SK-N-SH (cell line): ENCODE data around the gene HSPE1. TPM values are rescaled to one million over a fixed set of nuclear protein-coding genes. Genes with fewer than 3 reads are reported as not detected.

Experiments used
- CTCF ChIA-PET: fragments of 300-600, 350-600 bp; formaldehyde crosslinking; extraction: SDS; loops from one replicate; lab custom pipeline; 2021; lab: Yijun Ruan, JAX
- POLR2A ChIA-PET: fragments of 350-600 bp; sonication (Branson Sonifier 250); formaldehyde crosslinking; extraction: SDS; loops from one replicate; lab custom pipeline; 2020; ENCODE audit warnings: antibody characterized with exemption, inconsistent platforms; lab: Yijun Ruan, JAX
- DNase-seq: peaks from one replicate; pipeline ENCODE4 v3.0.0; 2012
- H2AFZ ChIP-seq: fragments of 200-600 bp; sonication (generic); 2 replicates; pipeline ENCODE4 v1.8.1; 2016; ENCODE audit warnings: antibody characterized with exemption, mild to moderate bottlenecking, low read depth
- H3F3A ChIP-seq: fragments of 200-600 bp; sonication (generic); replicated peaks from 2 replicates; pipeline ENCODE3; 2016; ENCODE audit warnings: antibody characterized with exemption, mild to moderate bottlenecking; ENCODE audit not compliant: insufficient read depth
- H3K27ac ChIP-seq, 2 experiments: fragments of 200-500 bp in 1 of 2; fragments of 200-600 bp in 1 of 2; sonication (Bioruptor generic) in 1 of 2; sonication (generic), shearing (Covaris generic) in 1 of 2; 2 replicates each; pipeline versions ENCODE4 v1.5.1 to v1.6.1; 2014 to 2016; ENCODE audit warnings: low read depth in 2 of 2, inconsistent platforms in 1 of 2, low read length in 1 of 2, mild to moderate bottlenecking in 1 of 2, mixed read lengths in 1 of 2
- H3K27me3 ChIP-seq: fragments of 200-600 bp; sonication (generic), shearing (Covaris generic); 2 replicates; pipeline ENCODE4 v1.6.1; 2016; ENCODE audit warnings: mixed run types; ENCODE audit not compliant: insufficient read depth
- H3K36me3 ChIP-seq, 2 experiments: fragments of 200-500 bp in 1 of 2; fragments of 200-600 bp in 1 of 2; sonication (Bioruptor generic) in 1 of 2; sonication (generic) in 1 of 2; replicated peaks in 1 of 2; 2 replicates each; pipeline versions ENCODE3 to v1.5.1; 2014 to 2016; ENCODE audit warnings: low read length in 1 of 2, mild to moderate bottlenecking in 1 of 2; ENCODE audit not compliant: insufficient read depth in 2 of 2, control insufficient read depth in 1 of 2
- H3K4me1 ChIP-seq, 2 experiments: fragments of 200-500 bp in 1 of 2; fragments of 200-600 bp in 1 of 2; sonication (Bioruptor generic) in 1 of 2; sonication (generic), shearing (Covaris generic) in 1 of 2; 2 replicates each; pipeline versions ENCODE4 v1.5.1 to v1.6.1; 2014 to 2016; ENCODE audit warnings: low read depth in 1 of 2, low read length in 1 of 2, mixed run types in 1 of 2; ENCODE audit not compliant: insufficient read depth in 2 of 2, control insufficient read depth in 1 of 2
- H3K4me2 ChIP-seq: fragments of 200-600 bp; sonication (generic), shearing (Covaris generic); 2 replicates; pipeline ENCODE4 v1.6.1; 2017; ENCODE audit warnings: mixed run types
- H3K4me3 ChIP-seq, 2 experiments: fragments of 200-500 bp in 1 of 2; fragments of 200-600 bp in 1 of 2; sonication (Bioruptor generic) in 1 of 2; sonication (generic), shearing (Covaris generic) in 1 of 2; 2 replicates each; pipeline versions ENCODE4 v1.5.1 to v1.8.1; 2014 to 2016; ENCODE audit warnings: low read depth in 2 of 2, inconsistent platforms in 1 of 2, low read length in 1 of 2, mild to moderate bottlenecking in 1 of 2, mixed read lengths in 1 of 2, moderate library complexity in 1 of 2
- H3K79me2 ChIP-seq: fragments of 200-600 bp; sonication (generic); 2 replicates; pipeline ENCODE4 v1.8.1; 2017; ENCODE audit warnings: mild to moderate bottlenecking; ENCODE audit not compliant: insufficient read depth
- H3K9ac ChIP-seq: fragments of 200-600 bp; sonication (generic); 2 replicates; pipeline ENCODE4 v1.6.1; 2017; ENCODE audit warnings: mixed run types
- H3K9me2 ChIP-seq: fragments of 200-600 bp; sonication (generic); 2 replicates; pipeline ENCODE4 v1.6.1; 2017; ENCODE audit warnings: mixed run types
- H3K9me3 ChIP-seq: fragments of 200-600 bp; sonication (generic); 2 replicates; pipeline ENCODE4 v1.6.1; 2017; ENCODE audit warnings: mixed run types, mild to moderate bottlenecking, moderate library complexity
- H4K20me1 ChIP-seq: fragments of 200-600 bp; sonication (generic); 2 replicates; pipeline ENCODE4 v1.6.1; 2017; ENCODE audit warnings: mild to moderate bottlenecking, mixed run types; ENCODE audit not compliant: insufficient read depth
- CHD2 ChIP-seq: fragments of 150-350 bp; IDR thresholded peaks from 2 replicates; pipeline ENCODE4 v1.6.1; 2018; ENCODE audit warnings: low read length; ENCODE audit not compliant: partially characterized antibody
- CTCF ChIP-seq: fragments of 200-600 bp; sonication (generic); IDR thresholded peaks from 2 replicates; pipeline ENCODE4 v1.6.1; 2017; ENCODE audit warnings: antibody characterized with exemption, mild to moderate bottlenecking, moderate library complexity
- ELF1 ChIP-seq: IDR thresholded peaks from 2 replicates; pipeline ENCODE4 v1.4.0; 2012
- EP300 ChIP-seq, 2 experiments: IDR thresholded peaks; 2 replicates each; pipeline versions ENCODE4 v1.4.0 to v1.6.1; 2012; ENCODE audit warnings: borderline replicate concordance in 1 of 2, low read depth in 1 of 2, low read length in 1 of 2
- FOSL2 ChIP-seq: IDR thresholded peaks from 2 replicates; pipeline ENCODE4 v1.4.0; 2012; ENCODE audit warnings: low read depth, mild to moderate bottlenecking, moderate library complexity, borderline replicate concordance
- FOXJ3 ChIP-seq: sonication (generic); formaldehyde crosslinking; IDR thresholded peaks from 2 replicates; pipeline ENCODE4 v1.5.1; 2020; ENCODE audit warnings: mild to moderate bottlenecking, missing genetic modification reagents
- GABPA ChIP-seq: IDR thresholded peaks from 2 replicates; pipeline ENCODE4 v1.4.0; 2012; ENCODE audit warnings: low read depth, mild to moderate bottlenecking
- IRF3 ChIP-seq: fragments of 150-350 bp; IDR thresholded peaks from 2 replicates; pipeline ENCODE4 v1.6.1; 2016; ENCODE audit warnings: mild to moderate bottlenecking, low read depth, low read length
- JUND ChIP-seq: IDR thresholded peaks from 2 replicates; pipeline ENCODE4 v1.4.0; 2012
- MAX ChIP-seq: IDR thresholded peaks from 2 replicates; pipeline ENCODE4 v1.4.0; 2012; ENCODE audit warnings: low read depth
- MEF2A ChIP-seq: IDR thresholded peaks from 2 replicates; pipeline ENCODE4 v1.4.0; 2012; ENCODE audit warnings: low read depth, borderline replicate concordance
- NFIC ChIP-seq: IDR thresholded peaks from 2 replicates; pipeline ENCODE4 v1.4.0; 2012; ENCODE audit warnings: borderline replicate concordance
- PBX3 ChIP-seq: IDR thresholded peaks from 2 replicates; pipeline ENCODE4; 2012
- POLR2AphosphoS5 ChIP-seq: IDR thresholded peaks from 2 replicates; pipeline ENCODE4 v1.6.1; 2012; ENCODE audit warnings: low read depth, low read length
- RAD21 ChIP-seq: IDR thresholded peaks from 2 replicates; pipeline ENCODE4 v1.6.1; 2012; ENCODE audit warnings: mild to moderate bottlenecking, low read length
- RCOR1 ChIP-seq: fragments of 150-350 bp; IDR thresholded peaks from 2 replicates; pipeline ENCODE4 v1.6.1; 2017; ENCODE audit warnings: antibody characterized with exemption, low read length
- RFX5 ChIP-seq: IDR thresholded peaks from 2 replicates; pipeline ENCODE4 v1.6.1; 2012; ENCODE audit warnings: mild to moderate bottlenecking, improper control_type of control experiment, low read length
- RXRA ChIP-seq: IDR thresholded peaks from 2 replicates; pipeline ENCODE4 v1.4.0; 2012; ENCODE audit warnings: low read depth, mild to moderate bottlenecking, borderline replicate concordance
- SMC3 ChIP-seq: IDR thresholded peaks from 2 replicates; pipeline ENCODE4 v1.6.1; 2012; ENCODE audit warnings: low read depth, low read length, improper control_type of control experiment
- TAF1 ChIP-seq: IDR thresholded peaks from 2 replicates; pipeline ENCODE4 v1.6.1; 2012; ENCODE audit warnings: low read depth, mild to moderate bottlenecking, low read length, moderate library complexity, borderline replicate concordance
- TCF12 ChIP-seq: IDR thresholded peaks from 2 replicates; pipeline ENCODE4 v1.4.0; 2012
- TEAD4 ChIP-seq: IDR thresholded peaks from 2 replicates; pipeline ENCODE4 v1.4.0; 2012; ENCODE audit warnings: mild to moderate bottlenecking, borderline replicate concordance; ENCODE audit not compliant: insufficient read depth
- USF1 ChIP-seq: IDR thresholded peaks from 2 replicates; pipeline ENCODE4 v1.4.0; 2012; ENCODE audit warnings: low read depth, borderline replicate concordance
- YY1 ChIP-seq: IDR thresholded peaks from 2 replicates; pipeline ENCODE4 v1.4.0; 2012; ENCODE audit warnings: low read depth, mild to moderate bottlenecking
- ZBTB33 ChIP-seq: IDR thresholded peaks from 2 replicates; pipeline ENCODE4 v1.4.0; 2012; ENCODE audit warnings: low read depth, borderline replicate concordance
- WGBS: methylation state at CpG from one replicate; pipeline ENCODE4 v1.1.6; 2017; ENCODE audit warnings: low lambda C conversion rate; 5-methylcytosine and 5-hydroxymethylcytosine counted together
- polyA plus RNA-seq, 3 experiments: library from polyadenylated mRNA; depleted of rRNA; stranded (reverse); fragments of >200 nt; gene quantifications; 2 replicates each; pipeline ENCODE4 v1.2.3, GENCODE V29; 2012

The HSPE1 gene
- 130 and 142 TPM in 2 replicates for polyA plus RNA-seq (2012; rRNA removed)
- 214 and 427 TPM in 2 replicates for polyA plus RNA-seq (2012; cell fraction: cytosol; rRNA removed)
- polyA plus RNA-seq (2012; cell fraction: nucleus; rRNA removed): 26.6 and 39.8 TPM in 2 replicates

GRCh38 chr2:197499594-197500502, at the start of gene HSPE1, which contains the start of gene HSPD1:
Gene HSPE1, plus strand, starts transcription at chr2:197500379. Its CDS starts 58 bp downstream, at chr2:197500437.
Gene HSPD1, minus strand, starts transcription at chr2:197499840. Its CDS starts 992 bp downstream, at chr2:197498848.
- peaks cover 35% of the 10 kb centered on the region for H4K20me1 ChIP-seq
- H3K79me2 ChIP-seq: peaks cover 92% of the 10 kb centered on the region
- H3K9me2 ChIP-seq: no peaks in the 10 kb centered on the region
- peaks cover 13% of the 10 kb centered on the region for H3F3A ChIP-seq
- peak within 1 kb of the TSS; percentile 17 for H2AFZ ChIP-seq
- H3K9ac ChIP-seq: peak within 1 kb of the TSS; percentile 73
- peaks cover 26 to 29% of the 10 kb centered on the region in 2 experiments for H3K4me1 ChIP-seq
- peaks cover 57 to 65% of the 10 kb centered on the region in 2 experiments for H3K36me3 ChIP-seq
- peak; percentile 98 for DNase-seq
- ChIA-PET POLR2A (interaction anchor here (0.6 to 3.4 kb wide), 9 partner anchors 16 to 206 kb away, joined by 3 to 46 read pairs (median 6); partner anchors contain the start of genes COQ10B, MOB4 and SF3B1), CTCF (interaction anchor here (0.8 to 2.0 kb wide), 5 partner anchors 8 to 100 kb away, joined by 3 to 11 read pairs (median 3); partner anchors contain the start of gene MOB4)
- no peaks in the 10 kb centered on the region for H3K9me3 ChIP-seq
- H3K27me3 ChIP-seq: no peaks in the 10 kb centered on the region
- peak within 1 kb of the TSS; percentile 90 for H3K4me2 ChIP-seq
- peak within 1 kb of the TSS; percentile 88 to 98 for H3K27ac ChIP-seq
- peak within 1 kb of the TSS; percentile 71 to 92 for H3K4me3 ChIP-seq
- under 1% methylated on average over 37 of the region's 104 CpGs for WGBS
- TF ChIP-seq MEF2A (no peak), TEAD4 (peak; percentile 60; the same call in 1 of the 2 replicates), RFX5 (no peak), GABPA (peak; percentile 83), CTCF (no peak), CHD2 (peak; percentile 81), NFIC (peak; percentile 20; the same call in 1 of the 2 replicates), FOSL2 (no peak; the same call in 1 of the 2 replicates), ZBTB33 (peak; percentile 65; the same call in 1 of the 2 replicates), ELF1 (peak; percentile 88), YY1 (peak; percentile 67), TAF1 (peak; percentile 93), RAD21 (no peak), PBX3 (0 out of 2 replicates have a peak, but pooled peaks have one; percentile 33), FOXJ3 (no peak), JUND (no peak; the same call in 1 of the 2 replicates), MAX (peak; percentile 90), EP300 (IDR thresholded peaks at IDR 0.05; ENCODE audit: borderline replicate concordance in 1 of 2, low read depth in 1 of 2, low read length in 1 of 2) (peak; percentile 60 to 98; a peak in 3 of 4 replicates), IRF3 (no peak), TCF12 (no peak), RCOR1 (peak; percentile 11; the same call in 1 of the 2 replicates), USF1 (peak; percentile 67), POLR2AphosphoS5 (peak; percentile 94), SMC3 (no peak), RXRA (peak; percentile 61; the same call in 1 of the 2 replicates)
